IMR-90 (cell line): ENCODE measurements around the gene OSBPL6. TPM values are rescaled to one million over a fixed set of nuclear protein-coding genes. Genes with fewer than 3 reads are reported as not detected.
A peak's percentile ranks its signal among the peaks of the same experiment; 100 is the strongest.

Experiments
- ATAC-seq: fragments of 200-7000 bp; cut with Tn5 transposase; 2 replicates; pipeline ENCODE4 v1.9.1; 2020; ENCODE audit warnings: low read depth, mild to moderate bottlenecking, moderate library complexity
- BruUV-seq: library from RNA; stranded (reverse); fragments of 400-500 nt; replicated peaks from 2 replicates; lab custom pipeline; 2021; lab: Mats Ljungman, UMichigan
- CTCF ChIA-PET: fragments of 300-600 bp; formaldehyde crosslinking; extraction: SDS; loops from one replicate; lab custom pipeline; 2021; ENCODE audit warnings: antibody characterized with exemption; lab: Yijun Ruan, JAX
- POLR2A ChIA-PET: fragments of 300-600 bp; sonication (Branson Sonifier 250); formaldehyde crosslinking; loops from one replicate; lab custom pipeline; 2022; ENCODE audit warnings: antibody characterized with exemption; ENCODE audit not compliant: unreplicated experiment; lab: Charles Lee
- DNase-seq: peaks from one replicate; pipeline ENCODE4 v3.0.0; 2013
- H2AFZ ChIP-seq: replicated peaks from 2 replicates; pipeline ENCODE3; 2013; ENCODE audit warnings: low read length, mild to moderate bottlenecking; ENCODE audit not compliant: poor library complexity
- H2AK5ac ChIP-seq: 2 replicates; pipeline ENCODE4 v1.6.1; 2013; ENCODE audit warnings: low read depth, low read length, inconsistent platforms
- H2AK9ac ChIP-seq: replicated peaks from 2 replicates; pipeline ENCODE3; 2013; ENCODE audit warnings: mild to moderate bottlenecking, low read depth, low read length, moderate library complexity; ENCODE audit not compliant: poor library complexity
- H2BK120ac ChIP-seq: 2 replicates; pipeline ENCODE4 v1.6.1; 2013; ENCODE audit warnings: low read depth, low read length, inconsistent platforms
- H2BK15ac ChIP-seq: 3 replicates; pipeline ENCODE4 v1.6.1; 2013; ENCODE audit warnings: low read depth, low read length, inconsistent platforms
- H2BK20ac ChIP-seq: 2 replicates; pipeline ENCODE4 v1.6.1; 2013; ENCODE audit warnings: low read depth, mild to moderate bottlenecking, inconsistent platforms, low read length, moderate library complexity
- H2BK5ac ChIP-seq: 2 replicates; pipeline ENCODE4 v1.6.1; 2013; ENCODE audit warnings: mild to moderate bottlenecking, low read depth, low read length, inconsistent platforms; ENCODE audit not compliant: poor library complexity, severe bottlenecking
- H3K14ac ChIP-seq: replicated peaks from 2 replicates; pipeline ENCODE4 v1.6.1; 2013; ENCODE audit warnings: low read depth, low read length, inconsistent platforms
- H3K18ac ChIP-seq: 2 replicates; pipeline ENCODE4 v1.6.1; 2013; ENCODE audit warnings: low read depth, low read length, control low read depth
- H3K23ac ChIP-seq: 2 replicates; pipeline ENCODE4 v1.6.1; 2013; ENCODE audit warnings: low read depth, low read length, inconsistent platforms
- H3K27ac ChIP-seq: 2 replicates; pipeline ENCODE4 v1.5.1; 2013; ENCODE audit warnings: mild to moderate bottlenecking, control low read depth, low read length; ENCODE audit not compliant: insufficient read depth
- H3K27me3 ChIP-seq: 2 replicates; pipeline ENCODE4 v1.6.1; 2013; ENCODE audit warnings: low read length; ENCODE audit not compliant: control insufficient read depth, insufficient read depth
- H3K36me3 ChIP-seq: 2 replicates; pipeline ENCODE4 v1.6.1; 2013; ENCODE audit warnings: low read length, mixed read lengths; ENCODE audit not compliant: control insufficient read depth, insufficient read depth
- H3K4ac ChIP-seq: 2 replicates; pipeline ENCODE4 v1.6.1; 2013; ENCODE audit warnings: low read depth, low read length, inconsistent platforms
- H3K4me1 ChIP-seq: 2 replicates; pipeline ENCODE4 v1.6.1; 2013; ENCODE audit warnings: low read length, mixed read lengths; ENCODE audit not compliant: control insufficient read depth, insufficient read depth
- H3K4me2 ChIP-seq: 2 replicates; pipeline ENCODE4 v1.6.1; 2013; ENCODE audit warnings: low read depth, mild to moderate bottlenecking, control low read depth, low read length, moderate library complexity
- H3K4me3 ChIP-seq: 2 replicates; pipeline ENCODE4 v1.5.1; 2013; ENCODE audit warnings: low read depth, mild to moderate bottlenecking, control low read depth, low read length, moderate library complexity; ENCODE audit not compliant: insufficient read depth
- H3K56ac ChIP-seq: 2 replicates; pipeline ENCODE4 v1.6.1; 2013; ENCODE audit warnings: low read length, inconsistent platforms; ENCODE audit not compliant: insufficient read depth; ENCODE audit errors: extremely low read depth
- H3K79me1 ChIP-seq, 2 experiments: 2 replicates each; pipeline ENCODE4 v1.6.1; 2013; ENCODE audit warnings: low read length in 2 of 2, inconsistent platforms in 1 of 2, low read depth in 1 of 2
- H3K9ac ChIP-seq: 2 replicates; pipeline ENCODE4 v1.6.1; 2013; ENCODE audit warnings: low read depth, low read length, control low read depth
- H3K9me1 ChIP-seq: 2 replicates; pipeline ENCODE4 v1.6.1; 2013; ENCODE audit warnings: low read length, inconsistent platforms; ENCODE audit not compliant: insufficient read depth
- H3K9me3 ChIP-seq: 2 replicates; pipeline ENCODE4 v1.6.1; 2013; ENCODE audit warnings: low read length; ENCODE audit not compliant: control insufficient read depth, insufficient read depth
- H4K20me1 ChIP-seq: 2 replicates; pipeline ENCODE4 v1.6.1; 2013; ENCODE audit warnings: low read length, inconsistent platforms; ENCODE audit not compliant: insufficient read depth
- H4K5ac ChIP-seq: 2 replicates; pipeline ENCODE4 v1.6.1; 2013; ENCODE audit warnings: mild to moderate bottlenecking, low read depth, low read length, control low read depth
- H4K8ac ChIP-seq, 2 experiments: 2 replicates each; pipeline ENCODE4 v1.6.1; 2013; ENCODE audit warnings: low read depth in 2 of 2, low read length in 2 of 2, control low read depth in 1 of 2, inconsistent platforms in 1 of 2
- H4K91ac ChIP-seq: 2 replicates; pipeline ENCODE4 v1.6.1; 2013; ENCODE audit warnings: low read depth, low read length, inconsistent platforms; ENCODE audit not compliant: insufficient read depth
- BHLHE40 ChIP-seq: fragments of 150-350 bp; IDR thresholded peaks from 2 replicates; pipeline ENCODE4 v1.6.1; 2016; ENCODE audit warnings: mild to moderate bottlenecking, low read depth, low read length
- CEBPB ChIP-seq: IDR thresholded peaks from 2 replicates; pipeline ENCODE4 v1.6.1; 2012; ENCODE audit warnings: low read depth, low read length, improper control_type of control experiment
- FOS ChIP-seq: fragments of 150-350 bp; IDR thresholded peaks from 2 replicates; pipeline ENCODE4 v1.6.1; 2016; ENCODE audit warnings: low read depth, low read length
- POLR2A ChIP-seq: IDR thresholded peaks from 2 replicates; pipeline ENCODE4 v1.6.1; 2012; ENCODE audit warnings: mild to moderate bottlenecking, low read depth, low read length
- RAD21 ChIP-seq: IDR thresholded peaks from 2 replicates; pipeline ENCODE4 v1.6.1; 2012; ENCODE audit warnings: low read length, improper control_type of control experiment
- SMC3 ChIP-seq: fragments of 150-350 bp; IDR thresholded peaks from 2 replicates; pipeline ENCODE4 v1.6.1; 2016; ENCODE audit warnings: low read depth, mild to moderate bottlenecking, antibody characterized with exemption, low read length, moderate library complexity
- WGBS, 2 experiments: methylation state at CpG; one replicate each; pipeline versions ENCODE4 v1.1.5 to v1.1.7; 2013; ENCODE audit warnings: missing lambda C conversion rate in 2 of 2; ENCODE audit not compliant: insufficient read length in 1 of 2; ENCODE audit errors: extremely low coverage in 2 of 2; 5-methylcytosine and 5-hydroxymethylcytosine counted together
- dilution Hi-C: fragments of 300-500 bp; cut with HindIII; formaldehyde crosslinking; loops from one replicate; pipeline ENCODE4 v1.14.3; 2018; ENCODE audit warnings: low sequenced_read_pairs; ENCODE audit not compliant: unreplicated experiment
- in situ Hi-C: fragments of 300-500 bp; cut with MboI; formaldehyde crosslinking; loops from 3 replicates; pipeline ENCODE4 v1.14.3; 2019; ENCODE audit warnings: low sequenced_read_pairs, inconsistent platforms, mixed read lengths
- intact Hi-C: fragments of 100-400 bp; cut with micrococcal nuclease; formaldehyde crosslinking; loops from 2 replicates; pipeline ENCODE4 v1.10.0; 2022
- polyA plus RNA-seq, 3 experiments: library from polyadenylated mRNA; depleted of rRNA; stranded (reverse); fragments of >200 nt; gene quantifications; 2 replicates each; pipeline ENCODE4 v1.2.3, GENCODE V29; 2012; ENCODE audit warnings: low replicate concordance in 1 of 3
- total RNA-seq: library from RNA; depleted of rRNA; stranded (reverse); fragments of >200 nt; gene quantifications from 2 replicates; pipeline ENCODE4 v1.2.3, GENCODE V29; 2012
- TF ChIP-seq, protein P1 (sequence below): conservative IDR thresholded peaks from 2 replicates; pipeline ENCODE4 v1.5.1; 2012; ENCODE audit warnings: mild to moderate bottlenecking, low read depth, low read length, improper control_type of control experiment
- TF ChIP-seq, protein P2 (sequence below): fragments of 150-350 bp; IDR thresholded peaks from 2 replicates; pipeline ENCODE4 v1.6.1; 2017; ENCODE audit warnings: mild to moderate bottlenecking, antibody characterized with exemption, low read length, low read depth

The OSBPL6 gene
- total and polyA plus RNA-seq, 2 of the 4 experiments (the other 2 are of a cell fraction): 3.2 to 3.7 TPM

DNA sequence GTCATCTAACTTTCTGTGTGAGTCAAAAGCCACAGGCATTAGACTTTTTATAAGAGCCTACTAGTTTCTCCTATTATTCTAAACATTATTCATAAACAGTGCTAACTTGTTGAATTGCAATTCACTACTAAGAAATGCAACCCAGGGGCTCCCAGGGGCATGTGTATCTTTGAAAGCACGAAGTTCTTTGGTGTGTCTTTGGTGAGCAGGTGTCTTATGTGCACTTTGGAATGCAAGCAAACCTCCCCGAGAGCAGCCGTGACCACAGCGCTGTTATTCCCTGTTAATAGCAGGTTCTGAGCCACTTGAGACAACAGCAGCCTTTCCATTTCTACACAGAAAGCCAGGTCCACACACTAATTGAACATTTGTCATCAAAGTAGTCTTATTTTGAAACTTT is 133.2 kb downstream of the OSBPL6 start:
- Histone ChIP-seq H3K36me3 (no peaks in the 10 kb centered on the region), H3K9me3 (no peaks in the 10 kb centered on the region), H3K27ac (peak overlapping the region; percentile 46; the same call in 1 of the 2 replicates), H2BK5ac (peak overlapping the region; percentile 39), H2BK120ac (no peak overlapping the region), H3K14ac (no peak overlapping the region), H4K20me1 (no peaks in the 10 kb centered on the region), H3K4me2 (peak overlapping the region; percentile 61; the same call in 1 of the 2 replicates), H2BK20ac (no peak overlapping the region), H3K23ac (no peak overlapping the region), H3K9ac (no peak overlapping the region), H4K5ac (no peak overlapping the region), H2AK9ac (no peak overlapping the region), H2BK15ac (no peak overlapping the region), H4K8ac (no peak overlapping the region), H3K4me1 (peaks cover 4% of the 10 kb centered on the region), H4K91ac (no peak overlapping the region), H3K79me1 (no peaks in the 10 kb centered on the region; a peak in 1 of 4 replicates), H3K4ac (no peak overlapping the region), H2AFZ (peak overlapping the region; percentile 16), H2AK5ac (no peak overlapping the region; the same call in 1 of the 2 replicates), H3K56ac (no peak overlapping the region), H3K4me3 (no peak overlapping the region), H3K27me3 (no peaks in the 10 kb centered on the region), H3K9me1 (0 out of 2 replicates have a peak, but pooled peaks cover 3% of the 10 kb centered on the region), H3K18ac (peak overlapping the region; percentile 39; the same call in 1 of the 2 replicates)
- DNase-seq (peak; percentile 64), ATAC-seq (peak; percentile 71)
- WGBS, 2 experiments: no CpG with 5 or more reads among the region's 4 CpGs
- POLR2A ChIA-PET: no interaction called here
- TF ChIP-seq BHLHE40 (no peak), FOS (no peak), SMC3 (no peak), CEBPB (no peak), POLR2A (no peak), RAD21 (no peak)
- TF ChIP-seq, protein P1, sequence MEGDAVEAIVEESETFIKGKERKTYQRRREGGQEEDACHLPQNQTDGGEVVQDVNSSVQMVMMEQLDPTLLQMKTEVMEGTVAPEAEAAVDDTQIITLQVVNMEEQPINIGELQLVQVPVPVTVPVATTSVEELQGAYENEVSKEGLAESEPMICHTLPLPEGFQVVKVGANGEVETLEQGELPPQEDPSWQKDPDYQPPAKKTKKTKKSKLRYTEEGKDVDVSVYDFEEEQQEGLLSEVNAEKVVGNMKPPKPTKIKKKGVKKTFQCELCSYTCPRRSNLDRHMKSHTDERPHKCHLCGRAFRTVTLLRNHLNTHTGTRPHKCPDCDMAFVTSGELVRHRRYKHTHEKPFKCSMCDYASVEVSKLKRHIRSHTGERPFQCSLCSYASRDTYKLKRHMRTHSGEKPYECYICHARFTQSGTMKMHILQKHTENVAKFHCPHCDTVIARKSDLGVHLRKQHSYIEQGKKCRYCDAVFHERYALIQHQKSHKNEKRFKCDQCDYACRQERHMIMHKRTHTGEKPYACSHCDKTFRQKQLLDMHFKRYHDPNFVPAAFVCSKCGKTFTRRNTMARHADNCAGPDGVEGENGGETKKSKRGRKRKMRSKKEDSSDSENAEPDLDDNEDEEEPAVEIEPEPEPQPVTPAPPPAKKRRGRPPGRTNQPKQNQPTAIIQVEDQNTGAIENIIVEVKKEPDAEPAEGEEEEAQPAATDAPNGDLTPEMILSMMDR: no peak
- TF ChIP-seq, protein P2, sequence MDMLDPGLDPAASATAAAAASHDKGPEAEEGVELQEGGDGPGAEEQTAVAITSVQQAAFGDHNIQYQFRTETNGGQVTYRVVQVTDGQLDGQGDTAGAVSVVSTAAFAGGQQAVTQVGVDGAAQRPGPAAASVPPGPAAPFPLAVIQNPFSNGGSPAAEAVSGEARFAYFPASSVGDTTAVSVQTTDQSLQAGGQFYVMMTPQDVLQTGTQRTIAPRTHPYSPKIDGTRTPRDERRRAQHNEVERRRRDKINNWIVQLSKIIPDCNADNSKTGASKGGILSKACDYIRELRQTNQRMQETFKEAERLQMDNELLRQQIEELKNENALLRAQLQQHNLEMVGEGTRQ: no peak
- no TSS peak for BruUV-seq
- in situ Hi-C loops: no loop called here
- intact Hi-C loops: no loop called here
- CTCF ChIA-PET: no interaction called here
- dilution Hi-C loops: no loop called here
